HG02973 (cell line): Measurements from ENCODE around the gene SAFB2.
"Not testable (repeated sequence)": the region's sequence is repeated elsewhere in the genome, so short reads cannot be mapped to it uniquely, and the experiment has no call there.

Source experiments
- ATAC-seq: cut with Tn5 transposase; IDR thresholded peaks from one replicate; pipeline ENCODE4 v1.9.1; 2021; ENCODE audit warnings: moderate library complexity; ENCODE audit not compliant: unreplicated experiment

The SAFB2 gene

GRCh38 chr19:5608766-5609165 is 13.8 kb downstream of the SAFB2 start:
- not testable (repeated sequence) for ATAC-seq

DNA sequence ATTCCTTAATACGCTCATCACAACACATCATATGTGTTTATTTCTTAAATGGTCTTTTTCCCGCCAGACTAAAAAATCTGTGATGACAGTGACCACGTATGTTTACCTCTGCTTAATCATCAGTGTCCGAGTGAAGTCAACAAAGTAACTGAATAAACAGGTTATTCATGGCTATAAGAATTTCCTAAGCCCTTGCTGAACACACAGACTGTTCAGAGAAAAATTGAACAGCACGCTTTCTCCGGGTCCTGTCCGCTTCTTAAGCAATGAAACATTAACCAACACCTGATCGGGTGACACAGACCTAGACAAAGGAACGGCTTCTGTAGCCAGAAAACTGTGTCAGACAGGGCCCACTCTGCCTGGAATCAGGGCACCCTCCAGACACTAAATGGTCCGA is 14.3 kb downstream of the SAFB2 start:
- ATAC-seq, result no peak

DNA sequence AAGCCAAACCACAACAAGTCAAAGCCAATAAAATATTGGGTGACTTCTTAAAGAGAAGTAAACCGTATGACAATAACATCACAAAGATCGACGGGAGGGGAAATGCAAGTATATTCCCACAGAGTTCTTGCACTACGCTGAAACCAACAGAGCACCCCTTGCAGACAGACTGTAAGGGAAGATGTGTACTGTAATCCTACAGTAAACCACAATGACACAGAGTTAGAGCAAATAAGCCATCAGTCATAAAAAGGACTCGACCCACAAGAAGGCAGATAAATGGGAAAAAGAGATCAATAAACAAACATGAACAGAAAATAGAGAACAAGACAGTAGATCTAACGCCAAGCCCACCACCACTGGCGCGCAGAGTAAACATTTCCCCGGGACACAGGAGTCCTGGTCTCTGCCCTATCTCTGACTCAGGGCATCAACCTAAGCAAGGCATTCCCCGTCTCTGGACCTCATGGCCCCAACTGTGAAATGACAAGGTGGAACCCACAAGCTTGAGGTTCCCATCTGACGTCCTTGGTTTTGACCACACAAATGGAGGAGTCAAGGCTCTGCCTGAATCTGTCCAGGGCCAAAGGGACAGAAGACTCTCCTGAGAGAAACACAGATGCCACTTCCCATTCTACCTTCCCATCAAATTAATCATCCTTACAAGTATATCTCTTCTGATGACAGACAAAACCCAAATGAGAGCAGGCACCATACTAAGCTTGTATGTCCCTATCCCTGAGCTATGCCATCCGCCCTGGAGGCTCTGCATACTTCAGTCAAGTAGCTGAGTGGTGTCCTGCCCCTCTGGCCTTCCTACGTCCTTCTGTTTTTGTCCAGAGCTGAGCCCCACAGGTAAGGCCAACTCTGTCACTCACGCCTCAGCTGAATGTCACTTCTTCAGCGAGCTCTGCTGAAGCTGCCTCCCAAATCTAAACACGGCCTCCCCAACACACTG is 15.0 kb downstream of the SAFB2 start:
- no peak for ATAC-seq

GRCh38 chr19:5605362-5605761 is 17.2 kb downstream of the SAFB2 start:
- ATAC-seq, result no peak

- no peak for ATAC-seq
Observed at GRCh38 chr19:5603626-5604025, 18.9 kb downstream of the SAFB2 start.

GRCh38 chr19:5600797-5601196 is 21.8 kb downstream of the SAFB2 start:
- no peak for ATAC-seq

GRCh38 chr19:5595745-5596144 is 26.8 kb downstream of the SAFB2 start:
- no peak for ATAC-seq

DNA sequence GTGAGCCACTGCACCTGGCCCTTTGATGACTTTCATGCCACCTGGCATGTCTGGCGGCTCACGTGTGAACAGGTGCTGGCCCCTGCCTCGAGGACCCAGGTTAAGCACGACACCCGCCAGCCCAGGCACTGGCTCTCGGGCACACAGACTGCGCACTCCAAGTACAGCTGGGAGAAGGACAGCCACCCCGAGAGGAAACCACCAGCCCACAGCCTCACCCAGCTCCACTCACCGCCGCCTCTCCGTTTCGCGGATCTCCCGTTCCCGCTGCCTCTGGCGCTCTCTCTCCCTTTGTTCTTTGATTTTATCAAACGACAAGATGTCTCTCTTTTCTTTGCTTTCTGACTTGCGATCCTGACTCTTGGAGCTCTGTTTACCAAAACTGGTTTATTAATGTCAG is 27.4 kb downstream of the SAFB2 start:
- ATAC-seq, result no peak

GRCh38 chr19:5594521-5594950 is 28.0 kb downstream of the SAFB2 start:
- no peak for ATAC-seq

DNA sequence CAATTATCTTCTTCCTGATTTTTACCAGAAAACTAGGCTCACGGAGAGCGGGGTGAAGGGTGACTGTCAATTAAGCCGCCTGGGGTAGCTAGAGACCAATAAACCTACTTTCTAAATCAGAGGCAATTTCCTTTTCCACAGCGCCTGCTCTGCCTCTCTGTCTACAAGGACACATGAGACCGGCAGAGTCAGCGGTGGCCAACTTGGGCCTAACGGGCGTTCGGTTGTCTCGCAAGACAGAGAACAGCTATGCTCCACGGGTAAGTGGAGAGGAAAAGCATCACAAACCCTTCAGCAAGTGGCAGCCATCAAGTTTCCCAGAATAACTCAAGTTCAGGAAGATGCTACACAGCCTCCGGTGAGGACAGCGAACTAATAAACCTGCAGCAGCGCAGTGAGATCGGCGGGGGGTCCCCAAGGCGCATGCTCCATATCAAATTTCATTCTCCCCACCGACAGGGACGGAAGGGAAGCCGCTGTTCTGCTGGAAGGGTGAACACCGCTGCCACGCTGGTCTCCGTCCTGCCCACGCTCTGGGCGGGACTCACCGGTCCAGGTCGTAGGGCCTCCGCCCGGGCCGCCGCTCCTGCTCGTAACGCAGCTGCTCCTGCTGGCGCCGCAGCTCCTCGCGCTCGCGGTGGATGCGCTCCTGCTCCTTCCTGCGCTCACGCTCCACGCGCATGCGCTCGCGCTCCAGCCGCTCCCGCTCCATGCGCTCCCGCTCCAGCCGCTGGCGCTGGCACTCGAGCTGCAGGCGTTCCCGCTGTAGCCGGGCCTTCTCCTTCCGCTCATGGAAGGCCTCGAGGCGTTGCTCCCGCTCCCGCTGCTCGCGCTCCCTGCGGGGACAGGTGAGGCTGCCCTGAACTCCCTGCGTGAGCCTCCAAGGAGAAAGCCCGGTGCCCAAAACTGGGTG is 29.0 kb downstream of the SAFB2 start:
- no peak for ATAC-seq

DNA sequence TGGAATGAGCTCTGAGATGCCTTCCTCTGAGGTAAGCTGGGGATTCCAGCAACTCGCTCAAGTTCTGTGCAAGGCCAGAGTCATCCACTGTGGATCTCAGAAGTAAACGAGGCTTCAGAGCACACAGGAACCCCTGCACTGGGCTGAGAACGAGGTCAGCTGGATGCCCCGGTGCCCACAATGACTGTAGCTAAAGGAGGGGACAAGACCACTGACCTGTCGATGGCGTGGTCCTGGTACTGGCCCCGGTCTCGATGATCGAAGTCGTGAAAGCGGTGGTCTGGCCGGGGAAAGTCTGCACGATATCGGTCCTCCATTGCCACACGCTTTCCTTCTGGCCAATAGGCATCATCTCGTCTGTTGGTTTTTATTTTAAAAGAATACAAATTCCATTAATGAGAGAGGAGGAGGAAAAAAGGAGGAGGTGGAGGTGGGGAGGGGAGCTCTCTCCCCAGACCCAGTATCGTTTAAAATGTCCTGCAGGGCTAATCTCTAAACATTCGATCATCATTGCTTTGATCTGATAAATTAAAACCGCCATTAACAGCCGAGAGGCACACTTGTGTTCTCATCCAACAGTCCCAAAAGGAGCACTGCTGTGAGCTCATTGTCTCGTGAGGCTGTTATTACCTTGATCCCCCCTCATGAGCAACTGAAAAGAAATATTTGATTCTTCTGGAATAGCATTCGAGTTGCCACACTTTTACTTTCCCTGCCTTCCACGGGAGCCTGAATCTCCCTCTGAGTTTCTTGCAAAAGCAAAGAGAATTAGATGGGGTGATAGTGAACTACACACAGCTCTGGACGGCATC is 29.8 kb downstream of the SAFB2 start:
- no peak for ATAC-seq

- no peak for ATAC-seq
Observed at GRCh38 chr19:5591476-5591875, 31.1 kb downstream of the SAFB2 start.

DNA sequence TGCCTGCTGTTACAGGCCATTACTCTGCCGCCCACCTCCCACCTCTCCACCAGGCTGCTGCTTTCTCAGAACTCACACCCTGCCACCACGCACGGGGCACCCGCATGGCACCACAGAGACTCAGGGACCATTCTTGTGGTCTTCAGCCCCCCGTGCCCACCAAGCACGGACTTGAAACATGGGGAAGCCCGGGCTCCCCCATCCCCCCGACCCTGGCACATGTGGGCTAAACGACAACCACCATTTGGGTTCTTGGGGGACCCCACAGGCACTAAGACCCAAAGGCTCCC is 31.8 kb downstream of the SAFB2 start:
- no peak for ATAC-seq

DNA sequence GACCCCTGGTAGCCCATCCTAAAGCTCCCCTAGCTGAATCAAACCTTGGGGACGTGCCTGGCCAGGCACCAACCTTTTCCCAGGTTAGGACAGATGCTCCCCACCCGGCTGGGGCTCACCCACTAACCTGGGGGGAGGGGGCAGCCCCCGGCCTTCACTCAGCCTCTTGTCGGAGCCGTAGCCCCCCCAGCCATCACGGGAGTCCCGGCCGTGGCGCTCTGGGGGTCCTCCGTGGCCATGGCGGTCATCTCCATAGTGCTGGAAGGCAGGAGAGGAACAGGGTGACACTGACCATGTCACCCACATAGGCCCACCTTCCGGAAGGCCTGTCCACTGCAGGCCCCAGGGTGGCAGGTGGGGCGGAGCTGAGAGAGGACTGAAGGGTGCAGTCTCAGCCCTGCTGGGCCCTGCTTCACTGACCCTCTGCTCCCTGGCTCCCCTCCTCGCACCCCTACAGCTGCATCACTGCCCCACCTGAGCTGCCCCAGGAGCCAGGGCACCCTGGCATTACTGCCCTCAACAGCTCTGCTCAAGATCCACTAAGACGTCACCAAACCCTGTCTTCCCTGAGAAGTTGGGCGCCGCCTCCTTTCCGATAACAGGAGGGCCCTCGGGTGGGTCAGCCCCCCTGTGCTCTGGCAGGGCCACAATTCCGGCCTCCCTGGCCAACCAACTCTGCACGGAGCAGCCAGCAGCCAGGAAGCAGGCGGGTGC is 32.3 kb downstream of the SAFB2 start:
- no peak for ATAC-seq

DNA sequence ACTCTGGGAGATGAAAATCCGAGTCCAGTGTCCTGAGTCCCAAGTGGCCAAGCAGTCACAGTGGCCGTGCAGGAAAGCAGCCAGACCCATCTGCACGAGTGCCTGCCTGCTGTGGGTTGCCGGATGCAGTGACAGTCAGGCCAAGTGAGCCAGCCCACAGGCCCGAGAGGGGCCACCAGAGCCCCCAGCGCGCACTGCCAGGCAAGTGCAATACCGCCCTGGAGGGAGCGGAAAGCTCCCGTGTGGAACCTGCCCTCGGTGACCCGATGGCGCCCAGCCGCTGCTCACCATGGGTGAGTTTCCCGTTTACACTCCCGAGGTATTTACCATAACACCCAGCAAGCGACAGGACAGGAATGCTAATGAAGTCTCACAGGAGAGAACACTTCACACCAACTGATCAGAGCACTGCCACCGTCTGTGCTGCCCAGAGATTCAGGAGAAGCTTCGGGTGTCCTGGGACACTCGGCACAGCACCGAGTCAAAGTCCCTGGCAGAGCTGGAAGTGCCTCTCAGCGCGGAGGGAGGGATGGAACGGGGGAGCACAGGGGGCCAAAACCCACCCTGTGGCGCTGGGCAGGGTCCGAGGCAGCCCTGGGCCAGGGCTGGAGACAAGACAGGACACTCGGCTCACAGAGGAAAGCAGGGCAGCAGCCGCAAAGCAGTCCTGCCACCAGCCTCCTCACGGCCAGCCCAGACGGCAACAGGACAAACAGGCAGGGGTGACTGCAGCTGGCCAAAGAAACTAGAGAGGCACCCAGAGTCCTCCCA is 33.5 kb downstream of the SAFB2 start:
- ATAC-seq, result no peak

DNA sequence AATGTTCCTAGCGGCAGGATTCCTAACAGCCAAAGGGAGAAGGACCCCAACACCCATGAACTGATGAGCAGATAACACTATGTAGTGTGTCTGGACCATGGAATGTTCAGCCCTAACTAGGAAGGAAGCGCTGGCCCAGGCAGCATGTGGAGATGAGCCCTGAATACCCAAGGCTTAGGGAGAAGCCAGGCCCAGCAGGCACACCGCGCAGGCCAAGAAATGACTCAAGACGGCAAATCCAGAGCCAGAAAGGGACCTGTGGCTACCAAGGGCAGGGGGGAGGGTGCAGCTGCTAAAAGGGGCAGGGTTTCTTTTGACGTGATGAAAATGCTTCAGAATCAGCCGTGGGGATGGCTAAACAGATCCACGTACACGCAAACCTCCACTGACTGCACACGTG is 34.1 kb downstream of the SAFB2 start:
- no peak for ATAC-seq

GRCh38 chr19:5587661-5588060 is 34.9 kb downstream of the SAFB2 start:
- ATAC-seq, result no peak

DNA sequence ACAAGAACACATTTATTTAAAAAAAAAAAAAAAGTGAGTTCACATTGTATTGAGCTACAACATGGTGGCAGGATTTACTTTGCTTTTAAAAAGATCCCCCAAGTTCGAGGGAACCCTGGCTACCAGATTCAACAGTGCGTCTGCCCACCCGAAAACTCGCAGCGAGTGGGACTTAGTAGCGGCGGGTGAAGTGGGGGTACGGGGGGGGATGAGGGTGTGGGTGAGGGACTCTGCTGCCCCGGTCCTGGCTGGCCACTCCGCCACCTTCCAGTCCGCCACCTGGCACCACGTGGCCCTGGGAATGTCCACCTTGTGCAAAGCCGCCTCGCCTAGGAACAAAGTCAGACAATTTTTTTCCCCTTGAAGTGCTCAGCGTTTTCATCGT is 35.5 kb downstream of the SAFB2 start:
- ATAC-seq, result no peak

DNA sequence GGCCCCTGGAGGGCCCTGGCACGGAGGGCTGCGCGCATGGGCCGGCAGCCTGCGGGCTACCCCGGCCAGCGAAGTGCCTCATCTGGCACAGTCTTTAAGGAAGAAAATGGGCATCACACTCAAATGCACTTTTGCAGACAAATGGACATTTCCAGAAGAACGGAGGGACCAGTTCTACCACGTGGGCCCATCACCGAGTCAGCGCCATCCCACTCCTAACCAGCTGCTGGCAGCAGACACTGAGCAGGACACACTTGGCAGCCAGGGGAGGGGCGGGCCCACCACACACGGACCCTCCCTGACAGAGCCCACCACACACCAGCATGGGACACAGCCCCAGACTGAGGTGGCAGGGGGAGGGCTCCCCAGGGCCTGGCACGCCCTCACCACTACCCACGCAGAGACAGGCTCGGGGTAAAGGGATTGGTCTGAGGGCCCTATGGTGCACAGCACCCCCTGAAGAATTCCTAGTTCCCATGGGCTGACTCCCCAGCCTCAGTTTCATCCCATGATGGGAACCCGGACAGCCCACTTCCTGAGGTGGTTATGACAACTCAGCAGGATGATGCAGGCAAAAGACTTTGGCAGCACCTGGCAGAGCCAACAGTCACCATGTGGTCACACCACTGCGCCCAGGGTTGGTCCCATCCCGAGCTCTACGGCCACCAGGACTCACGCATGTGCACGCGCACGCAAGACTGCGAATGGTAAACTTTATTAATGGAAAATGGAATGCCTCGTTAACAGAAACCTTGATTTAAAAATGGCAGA is 36.1 kb downstream of the SAFB2 start:
- no peak for ATAC-seq
